Loucy (cell line): ENCODE measurements around the gene ATXN7L2.

Source experiments
- H2AFZ ChIP-seq: fragments of 200-600 bp; sonication (generic); 2 replicates; pipeline ENCODE4 v1.6.0; 2016; ENCODE audit warnings: antibody characterized with exemption, mild to moderate bottlenecking, low read length, moderate library complexity
- H3F3A ChIP-seq: fragments of 200-600 bp; 2 replicates; pipeline ENCODE4 v1.6.0; 2016; ENCODE audit warnings: antibody characterized with exemption, low read depth, mild to moderate bottlenecking
- H3K27me3 ChIP-seq: fragments of 200-600 bp; sonication (generic); 2 replicates; pipeline ENCODE4 v1.6.1; 2014; ENCODE audit warnings: low read length, mild to moderate bottlenecking; ENCODE audit not compliant: insufficient read depth, poor library complexity, severe bottlenecking
- H3K36me3 ChIP-seq: fragments of 200-600 bp; sonication (generic); 2 replicates; pipeline ENCODE4 v1.6.1; 2016; ENCODE audit warnings: low read length; ENCODE audit not compliant: insufficient read depth
- H3K4me1 ChIP-seq: fragments of 200-600 bp; sonication (generic); 2 replicates; pipeline ENCODE4 v1.5.1; 2014; ENCODE audit warnings: low read length, mild to moderate bottlenecking; ENCODE audit not compliant: insufficient read depth, poor library complexity, severe bottlenecking
- H3K4me2 ChIP-seq: fragments of 200-600 bp; sonication (generic); 2 replicates; pipeline ENCODE4 v1.6.0; 2014; ENCODE audit warnings: antibody characterized with exemption, low read length, low read depth, mild to moderate bottlenecking; ENCODE audit not compliant: poor library complexity, severe bottlenecking
- H3K4me3 ChIP-seq: fragments of 200-600 bp; sonication (generic); 2 replicates; pipeline ENCODE4 v1.5.1; 2014; ENCODE audit warnings: low read length, mild to moderate bottlenecking, mixed read lengths; ENCODE audit not compliant: poor library complexity, severe bottlenecking
- H3K79me2 ChIP-seq: fragments of 200-600 bp; sonication (generic); 2 replicates; pipeline ENCODE4 v1.6.1; 2014; ENCODE audit warnings: low read length; ENCODE audit not compliant: insufficient read depth
- H3K9ac ChIP-seq: fragments of 200-600 bp; sonication (generic); 2 replicates; pipeline ENCODE4 v1.6.0; 2014; ENCODE audit warnings: mild to moderate bottlenecking, low read depth, low read length, moderate library complexity; ENCODE audit not compliant: poor library complexity, severe bottlenecking
- H3K9me2 ChIP-seq: fragments of 200-600 bp; sonication (generic); replicated peaks from 2 replicates; pipeline ENCODE4 v1.6.1; 2016; ENCODE audit warnings: low read depth, low read length, mixed read lengths
- H3K9me3 ChIP-seq: fragments of 200-600 bp; sonication (generic); 2 replicates; pipeline ENCODE4 v1.6.1; 2014; ENCODE audit warnings: mild to moderate bottlenecking, antibody characterized with exemption, low read length, low read depth; ENCODE audit not compliant: insufficient read depth
- H4K20me1 ChIP-seq: fragments of 200-600 bp; sonication (generic); 2 replicates; pipeline ENCODE4 v1.6.0; 2014; ENCODE audit warnings: antibody characterized with exemption, low read length, mild to moderate bottlenecking; ENCODE audit not compliant: insufficient read depth, poor library complexity, severe bottlenecking
- CTCF ChIP-seq: fragments of 200-600 bp; sonication (generic); conservative IDR thresholded peaks from 2 replicates; pipeline ENCODE4 v1.5.1; 2014; ENCODE audit warnings: mild to moderate bottlenecking, antibody characterized with exemption, low read length
- EZH2phosphoT487 ChIP-seq: fragments of 200-600 bp; IDR thresholded peaks from 2 replicates; pipeline ENCODE4 v1.6.1; 2018; ENCODE audit warnings: antibody characterized with exemption, mild to moderate bottlenecking, moderate library complexity, borderline replicate concordance

Gene ATXN7L2

GRCh38 chr1:109493805-109494539 is 10.3 kb downstream of the ATXN7L2 start, which contains the start of gene CYB561D1:
Gene CYB561D1 (plus strand): TSS chr1:109494094. CDS start chr1:109494140, 46 bp downstream.
- no peaks in the 10 kb centered on the region for H3K9me2 ChIP-seq
- peaks cover 7% of the 10 kb centered on the region for H4K20me1 ChIP-seq
- TF ChIP-seq CTCF (peak; percentile 83), EZH2phosphoT487 (no peak)
- H3K36me3 ChIP-seq = peaks cover 6% of the 10 kb centered on the region; the same call in 1 of the 2 replicates
- no peaks in the 10 kb centered on the region for H3K27me3 ChIP-seq
- peaks cover 34% of the 10 kb centered on the region for H3K79me2 ChIP-seq
- peak within 1 kb of the TSS; percentile 91 for H2AFZ ChIP-seq
- H3K4me3 ChIP-seq = peak within 1 kb of the TSS; percentile 96
- H3K4me1 ChIP-seq = peaks cover 25% of the 10 kb centered on the region
- no peaks in the 10 kb centered on the region for H3K9me3 ChIP-seq
- H3K9ac ChIP-seq = peak within 1 kb of the TSS; percentile 69
- H3K4me2 ChIP-seq = peak within 1 kb of the TSS; percentile 80
- no peaks in the 10 kb centered on the region for H3F3A ChIP-seq

- Histone ChIP-seq H3K4me2 (peak overlapping the region; percentile 80), H3K9me2 (no peaks in the 10 kb centered on the region), H4K20me1 (peaks cover 7% of the 10 kb centered on the region), H3K9ac (peak overlapping the region; percentile 69), H2AFZ (no peak overlapping the region), H3K27me3 (no peaks in the 10 kb centered on the region), H3K36me3 (peaks cover 6% of the 10 kb centered on the region; the same call in 1 of the 2 replicates), H3K4me3 (peak overlapping the region; percentile 96), H3K79me2 (peaks cover 34% of the 10 kb centered on the region), H3K4me1 (peaks cover 28% of the 10 kb centered on the region), H3K9me3 (no peaks in the 10 kb centered on the region), H3F3A (no peaks in the 10 kb centered on the region)
- TF ChIP-seq EZH2phosphoT487 (no peak), CTCF (no peak)
Measured at GRCh38 chr1:109495738-109496137, 12.0 kb downstream of the ATXN7L2 start.

GRCh38 chr1:109497449-109498160 is 13.9 kb downstream of the ATXN7L2 start:
- Histone ChIP-seq H3K4me2 (peak overlapping the region; percentile 80), H3K79me2 (peaks cover 34% of the 10 kb centered on the region), H3K9ac (peak overlapping the region; percentile 7), H4K20me1 (peaks cover 7% of the 10 kb centered on the region), H3K36me3 (peaks cover 6% of the 10 kb centered on the region; the same call in 1 of the 2 replicates), H3K9me2 (no peaks in the 10 kb centered on the region), H3K4me1 (peaks cover 46% of the 10 kb centered on the region), H3F3A (no peaks in the 10 kb centered on the region), H3K9me3 (no peaks in the 10 kb centered on the region), H3K27me3 (no peaks in the 10 kb centered on the region), H3K4me3 (no peak overlapping the region), H2AFZ (no peak overlapping the region)
- no peak for TF ChIP-seq EZH2phosphoT487
- TF ChIP-seq CTCF = no peak
